Skeletal muscle satellite cell (primary cell): ENCODE measurements around the gene BIRC7.
A peak's percentile ranks its signal among the peaks of the same experiment; 100 is the strongest.
"Not testable (repeated sequence)": the region's sequence is repeated elsewhere in the genome, so short reads cannot be mapped to it uniquely, and the experiment has no call there.

Experiments used
- H3K27me3 ChIP-seq: 2 replicates; pipeline ENCODE4 v1.7.0; 2013; ENCODE audit warnings: low read length; ENCODE audit not compliant: control insufficient read depth, insufficient read depth
- H3K36me3 ChIP-seq: 2 replicates; pipeline ENCODE4 v1.7.0; 2013; ENCODE audit warnings: mild to moderate bottlenecking, control low read depth, low read length; ENCODE audit not compliant: insufficient read depth
- H3K4me1 ChIP-seq: 2 replicates; pipeline ENCODE4 v1.7.0; 2013; ENCODE audit warnings: low read length; ENCODE audit not compliant: control insufficient read depth, insufficient read depth
- H3K4me2 ChIP-seq: 2 replicates; pipeline ENCODE4 v1.7.0; 2013; ENCODE audit warnings: mild to moderate bottlenecking, low read length
- H3K4me3 ChIP-seq: 2 replicates; pipeline ENCODE4 v1.7.0; 2013; ENCODE audit warnings: low read length
- H3K9ac ChIP-seq: 2 replicates; pipeline ENCODE4 v1.7.0; 2013; ENCODE audit warnings: mild to moderate bottlenecking, low read depth, low read length, moderate library complexity
- H3K9me3 ChIP-seq: replicated peaks from 2 replicates; pipeline ENCODE4 v1.7.0; 2013; ENCODE audit warnings: mild to moderate bottlenecking, control low read depth, low read length

Gene BIRC7

DNA sequence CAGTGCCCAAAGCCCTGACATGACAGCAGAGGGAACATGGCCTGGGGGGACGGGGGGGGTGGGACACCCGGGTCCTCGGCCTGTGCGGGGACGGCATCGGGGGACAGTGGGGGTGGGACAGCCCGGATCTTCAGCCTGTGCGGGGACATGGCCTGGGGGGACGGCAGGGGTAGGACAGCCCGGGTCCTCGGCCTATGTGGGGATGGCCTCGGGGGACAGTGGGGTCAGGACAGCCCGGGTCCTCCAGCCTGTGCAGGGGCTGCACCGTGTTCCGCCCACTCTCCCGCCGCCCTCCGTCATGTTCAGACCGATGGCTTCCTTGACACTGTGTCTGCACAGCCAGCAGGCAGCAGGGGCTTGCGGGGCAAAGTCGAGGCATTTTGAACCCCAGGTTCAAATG lies 7.0 kb downstream of the BIRC7 start:
- Histone ChIP-seq H3K4me3 (no peak overlapping the region), H3K9me3 (no peaks in the 10 kb centered on the region), H3K4me1 (peaks cover 4% of the 10 kb centered on the region), H3K36me3 (no peaks in the 10 kb centered on the region), H3K9ac (no peak overlapping the region), H3K27me3 (peaks cover 30% of the 10 kb centered on the region), H3K4me2 (no peak overlapping the region)

DNA sequence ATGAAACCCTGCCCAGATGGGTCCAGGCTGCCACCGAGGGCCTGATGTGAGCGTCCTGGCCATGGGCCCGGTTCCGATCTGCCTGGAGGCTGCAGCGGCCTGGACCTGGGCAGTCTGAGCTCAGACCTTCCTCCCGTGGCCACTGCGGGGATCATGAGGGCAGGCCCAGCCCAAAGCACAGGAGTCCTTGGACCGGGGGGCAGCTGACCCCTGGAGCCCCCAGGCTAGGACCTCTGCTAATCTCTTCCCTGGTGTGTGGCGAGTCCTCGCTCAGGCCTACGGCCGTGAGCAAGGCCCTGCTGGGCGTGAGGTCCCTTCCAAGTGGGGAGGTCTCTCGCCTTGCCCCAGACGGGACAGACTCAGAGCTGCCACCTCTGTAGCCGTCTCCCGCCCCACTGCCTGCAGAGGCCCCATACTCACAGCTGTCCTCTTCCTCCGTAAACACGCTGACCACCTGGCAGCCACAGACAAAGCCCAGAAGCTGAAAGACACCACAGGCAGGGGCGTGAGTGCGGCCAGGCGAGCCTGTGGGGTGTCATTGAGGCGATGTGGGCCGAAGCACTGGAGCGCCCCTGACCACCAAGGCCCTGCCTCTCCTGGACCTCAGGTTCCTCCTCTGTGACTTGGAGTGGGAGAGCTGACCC lies 8.0 kb downstream of the BIRC7 start:
- no peak overlapping the region for H3K4me2 ChIP-seq
- H3K9me3 ChIP-seq: no peaks in the 10 kb centered on the region
- no peak overlapping the region for H3K9ac ChIP-seq
- H3K4me1 ChIP-seq: peaks cover 4% of the 10 kb centered on the region
- peaks cover 30% of the 10 kb centered on the region for H3K27me3 ChIP-seq
- H3K36me3 ChIP-seq: no peaks in the 10 kb centered on the region
- no peak overlapping the region for H3K4me3 ChIP-seq

DNA sequence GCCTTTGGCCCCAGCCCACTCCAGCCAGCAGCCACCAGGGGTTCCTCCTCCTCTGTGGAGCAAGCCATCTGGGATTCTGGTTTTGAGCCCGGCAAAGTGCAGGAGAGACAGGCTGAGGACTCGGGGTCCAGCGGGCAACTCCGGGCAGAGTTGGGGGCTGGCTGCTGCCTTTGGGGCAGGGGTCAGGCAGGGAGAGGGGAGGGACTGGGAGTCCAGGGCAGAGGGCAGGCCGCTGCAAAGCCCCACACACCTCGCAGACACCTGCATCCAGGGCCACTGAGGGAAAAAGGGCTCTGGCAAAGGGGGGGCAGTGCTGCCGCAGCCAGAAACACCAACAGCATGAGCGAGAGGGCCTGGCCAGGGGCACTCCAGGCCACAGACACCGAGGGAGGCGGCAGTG lies 8.8 kb downstream of the BIRC7 start:
- Histone ChIP-seq H3K4me3 (no peak overlapping the region), H3K9ac (no peak overlapping the region), H3K4me1 (peaks cover 4% of the 10 kb centered on the region), H3K9me3 (no peaks in the 10 kb centered on the region), H3K4me2 (no peak overlapping the region), H3K36me3 (no peaks in the 10 kb centered on the region), H3K27me3 (peaks cover 34% of the 10 kb centered on the region)

DNA sequence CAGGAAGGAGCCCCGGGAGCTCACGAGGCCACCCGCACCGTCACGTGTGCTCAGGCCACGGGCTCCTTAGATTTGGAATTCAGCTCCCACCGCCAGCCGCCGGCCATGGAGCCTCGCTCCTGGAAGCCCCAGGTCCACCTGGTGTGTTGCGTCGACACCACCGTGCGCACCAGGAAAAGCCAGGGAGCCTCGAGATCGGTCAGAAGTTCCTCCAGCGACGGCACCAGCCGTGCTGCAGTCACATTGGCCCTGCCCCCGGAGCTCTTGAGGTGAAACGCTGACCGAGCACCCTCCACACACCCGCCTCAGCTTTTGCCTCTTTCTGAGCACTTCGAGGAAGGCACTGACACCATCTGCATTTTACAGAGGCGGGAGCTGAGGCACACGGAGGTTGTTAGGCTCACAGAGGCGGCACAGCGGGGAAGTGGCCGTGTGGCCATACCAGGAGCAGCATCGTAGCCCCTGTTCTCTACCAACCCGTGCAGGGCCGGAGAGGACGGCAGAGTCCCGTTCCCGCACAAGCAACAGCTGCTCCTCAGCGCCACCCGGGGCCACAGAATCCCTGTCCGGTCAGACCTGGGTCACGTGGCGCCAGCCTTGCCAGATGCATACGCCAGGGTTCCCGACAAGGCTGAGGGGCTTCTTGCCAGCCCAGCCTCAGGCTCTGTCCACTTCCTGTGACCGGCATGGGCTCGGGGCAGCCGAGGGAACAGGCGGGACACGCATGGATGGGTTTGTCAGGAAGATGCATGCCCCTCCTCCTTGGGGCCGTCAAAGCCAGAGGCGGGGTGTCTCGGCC lies 11.0 kb downstream of the BIRC7 start:
- Histone ChIP-seq H3K27me3 (peaks cover 36% of the 10 kb centered on the region), H3K36me3 (no peaks in the 10 kb centered on the region), H3K4me1 (peaks cover 4% of the 10 kb centered on the region), H3K9me3 (no peaks in the 10 kb centered on the region), H3K4me3 (no peak overlapping the region), H3K9ac (no peak overlapping the region), H3K4me2 (peak overlapping the region; percentile 2)

DNA sequence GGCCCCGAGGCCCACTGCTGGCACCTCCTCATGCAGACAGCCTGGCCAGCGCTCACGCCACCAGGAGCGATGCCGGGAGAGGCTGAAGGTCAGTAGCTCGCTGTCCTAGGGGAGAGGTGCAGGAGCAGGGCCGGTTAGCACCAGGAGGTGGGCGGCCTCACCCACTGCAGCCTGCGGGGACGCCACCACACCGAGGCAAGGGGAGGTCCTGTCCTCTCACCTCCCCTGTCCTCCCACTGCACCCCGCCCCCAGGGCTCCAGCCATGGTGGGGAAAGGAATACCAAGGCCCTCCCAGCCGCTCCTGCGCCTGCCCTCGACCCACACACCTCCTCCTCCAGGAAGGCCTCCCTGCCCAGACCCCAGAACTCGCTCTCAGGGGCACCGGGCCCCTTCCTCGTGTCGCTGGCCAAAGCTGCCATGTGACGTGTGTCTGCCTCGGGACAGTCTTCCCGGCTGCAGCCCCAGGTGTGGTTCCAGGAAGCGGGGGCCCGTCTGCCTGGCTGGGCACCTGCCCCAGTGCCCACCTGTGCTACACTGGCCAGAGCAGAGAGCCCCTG lies 12.0 kb downstream of the BIRC7 start:
- H3K27me3 ChIP-seq: peaks cover 41% of the 10 kb centered on the region
- H3K36me3 ChIP-seq: no peaks in the 10 kb centered on the region
- H3K9ac ChIP-seq: no peak overlapping the region
- H3K4me1 ChIP-seq: peaks cover 4% of the 10 kb centered on the region
- no peak overlapping the region for H3K4me2 ChIP-seq
- H3K4me3 ChIP-seq: no peak overlapping the region
- H3K9me3 ChIP-seq: no peaks in the 10 kb centered on the region

DNA sequence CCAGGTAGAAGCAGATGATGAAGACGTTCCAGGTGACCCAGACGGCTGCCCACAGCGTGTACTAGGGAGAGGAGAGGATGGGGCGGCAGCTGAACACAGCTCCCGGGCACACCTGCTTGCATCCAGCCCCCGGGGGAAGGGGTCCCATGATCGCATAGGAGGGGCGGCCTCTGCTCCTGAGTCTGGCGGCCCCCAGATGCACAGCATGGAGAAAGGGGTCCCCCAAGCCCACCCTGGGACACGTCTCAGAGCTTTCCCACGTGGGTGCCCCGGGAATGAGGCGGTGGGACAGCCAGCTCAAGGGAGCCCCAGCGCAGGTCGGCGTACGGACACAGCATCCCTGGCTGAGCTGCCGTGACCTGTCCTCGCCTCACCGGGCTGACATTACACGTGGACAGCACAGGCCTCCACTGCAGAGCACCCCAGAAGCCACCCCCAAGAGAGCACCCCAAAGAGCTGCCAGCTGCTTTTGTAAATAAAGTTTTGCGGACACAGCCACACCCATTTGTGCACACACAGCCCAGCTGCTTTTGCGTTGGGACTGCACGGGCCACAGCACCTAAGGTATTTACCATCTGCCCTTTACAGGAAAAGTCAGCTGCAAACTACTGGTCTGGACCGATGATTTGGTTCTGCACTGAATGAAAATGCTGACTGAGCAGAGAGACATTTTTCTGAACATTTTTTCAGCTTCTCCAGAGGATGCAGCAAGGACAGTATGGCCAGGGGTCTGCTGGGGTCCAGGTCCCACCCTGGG lies 13.3 kb downstream of the BIRC7 start:
- Histone ChIP-seq H3K36me3 (no peaks in the 10 kb centered on the region), H3K9ac (no peak overlapping the region), H3K4me2 (no peak overlapping the region), H3K4me3 (no peak overlapping the region), H3K9me3 (no peaks in the 10 kb centered on the region), H3K27me3 (peaks cover 45% of the 10 kb centered on the region), H3K4me1 (peaks cover 4% of the 10 kb centered on the region)

DNA sequence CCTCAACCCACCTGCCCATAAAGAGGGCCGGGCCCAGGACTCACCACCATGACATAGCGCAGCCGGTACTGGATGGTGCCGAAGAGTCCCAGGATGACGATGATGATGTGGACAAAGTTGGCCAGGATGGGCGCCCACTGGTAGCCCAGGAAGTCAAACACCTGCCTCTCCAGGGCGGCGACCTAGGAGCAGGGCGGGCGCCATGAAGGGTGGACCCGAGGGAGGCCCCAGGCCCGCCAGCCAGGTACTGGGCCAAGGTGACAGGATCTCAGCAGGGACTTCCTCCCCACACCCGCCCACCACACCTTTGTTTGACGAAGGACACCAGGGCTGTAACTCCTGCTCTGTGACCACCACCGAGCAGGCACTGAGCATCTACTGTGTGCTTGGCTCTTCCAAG lies 14.2 kb downstream of the BIRC7 start:
- no peak overlapping the region for H3K4me3 ChIP-seq
- no peaks in the 10 kb centered on the region for H3K9me3 ChIP-seq
- no peaks in the 10 kb centered on the region for H3K36me3 ChIP-seq
- H3K27me3 ChIP-seq: peaks cover 47% of the 10 kb centered on the region
- H3K4me1 ChIP-seq: peaks cover 4% of the 10 kb centered on the region
- no peak overlapping the region for H3K4me2 ChIP-seq
- no peak overlapping the region for H3K9ac ChIP-seq

DNA sequence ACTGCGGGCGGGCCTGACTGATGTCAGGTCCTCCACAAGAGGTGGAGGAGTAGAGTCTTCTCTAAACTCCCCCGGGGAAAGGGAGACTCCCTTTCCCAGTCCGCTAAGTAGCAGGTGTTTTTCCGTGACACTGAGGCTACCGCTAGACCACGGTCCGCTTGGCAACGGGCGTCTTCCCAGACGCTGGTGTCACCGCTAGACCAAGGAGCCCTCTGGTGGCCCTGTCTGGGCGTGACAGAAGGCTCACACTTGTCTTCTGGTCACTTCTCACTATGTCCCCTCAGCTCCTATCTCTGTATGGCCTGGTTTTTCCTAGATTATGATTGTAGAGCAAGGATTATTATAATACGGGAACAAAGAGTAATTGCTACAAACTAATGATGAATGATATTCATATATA lies 15.6 kb downstream of the BIRC7 start:
- H3K4me3 ChIP-seq, H3K9me3 ChIP-seq, H3K4me1 ChIP-seq, H3K4me2 ChIP-seq, H3K36me3 ChIP-seq, H3K9ac ChIP-seq: not testable (repeated sequence)
- H3K27me3 ChIP-seq: peaks cover 57% of the 10 kb centered on the region

DNA sequence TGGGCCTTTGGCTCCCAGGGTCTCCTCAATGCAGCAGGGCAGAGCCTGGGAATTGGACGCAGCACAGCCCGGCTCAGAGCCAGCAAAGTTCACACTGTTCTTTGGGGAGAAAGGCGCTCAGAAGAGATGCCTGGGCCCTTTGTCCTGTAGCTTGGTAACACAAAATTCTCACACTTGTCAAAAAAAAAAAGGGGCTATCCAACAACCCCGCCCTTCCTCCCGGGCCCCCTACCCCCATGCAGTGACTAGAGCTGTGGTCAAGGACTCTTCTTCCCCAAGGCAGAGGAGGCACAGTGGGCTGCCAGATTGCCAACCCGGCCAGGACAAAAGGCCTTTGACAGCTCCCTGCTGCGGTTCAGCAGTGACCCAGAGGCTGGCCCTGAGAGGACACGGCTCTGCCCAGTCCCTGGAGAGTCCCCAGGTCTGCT lies 16.6 kb downstream of the BIRC7 start:
- H3K4me2 ChIP-seq: no peak overlapping the region

DNA sequence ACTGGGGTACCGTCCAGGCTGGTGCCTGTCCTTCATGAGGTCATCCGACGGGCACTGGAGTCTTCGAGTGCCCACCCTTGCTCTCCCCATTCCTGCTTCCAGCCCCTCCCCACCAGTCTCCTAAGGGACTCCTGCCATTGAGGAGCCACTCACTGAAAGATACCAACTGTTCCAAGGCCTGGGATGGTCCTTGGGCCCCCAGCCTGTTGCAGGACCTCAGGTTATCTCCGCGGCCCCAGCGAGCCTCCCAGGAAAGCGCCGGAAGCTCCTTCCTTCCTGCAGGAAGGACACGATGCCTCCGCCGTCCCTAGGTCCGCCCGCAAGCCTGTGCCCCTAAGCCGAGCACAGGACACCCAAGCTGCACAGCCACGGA lies 17.3 kb downstream of the BIRC7 start:
- Histone ChIP-seq H3K9ac (no peak overlapping the region), H3K36me3 (no peaks in the 10 kb centered on the region), H3K27me3 (peaks cover 65% of the 10 kb centered on the region), H3K4me3 (no peak overlapping the region), H3K9me3 (no peaks in the 10 kb centered on the region), H3K4me2 (no peak overlapping the region), H3K4me1 (no peaks in the 10 kb centered on the region)

More for the DNA sequence above, 16.6 kb downstream of the BIRC7 start:
- Histone ChIP-seq H3K4me1 (no peaks in the 10 kb centered on the region), H3K4me3 (no peak overlapping the region), H3K9ac (no peak overlapping the region), H3K27me3 (peaks cover 59% of the 10 kb centered on the region), H3K9me3 (no peaks in the 10 kb centered on the region), H3K36me3 (no peaks in the 10 kb centered on the region)

DNA sequence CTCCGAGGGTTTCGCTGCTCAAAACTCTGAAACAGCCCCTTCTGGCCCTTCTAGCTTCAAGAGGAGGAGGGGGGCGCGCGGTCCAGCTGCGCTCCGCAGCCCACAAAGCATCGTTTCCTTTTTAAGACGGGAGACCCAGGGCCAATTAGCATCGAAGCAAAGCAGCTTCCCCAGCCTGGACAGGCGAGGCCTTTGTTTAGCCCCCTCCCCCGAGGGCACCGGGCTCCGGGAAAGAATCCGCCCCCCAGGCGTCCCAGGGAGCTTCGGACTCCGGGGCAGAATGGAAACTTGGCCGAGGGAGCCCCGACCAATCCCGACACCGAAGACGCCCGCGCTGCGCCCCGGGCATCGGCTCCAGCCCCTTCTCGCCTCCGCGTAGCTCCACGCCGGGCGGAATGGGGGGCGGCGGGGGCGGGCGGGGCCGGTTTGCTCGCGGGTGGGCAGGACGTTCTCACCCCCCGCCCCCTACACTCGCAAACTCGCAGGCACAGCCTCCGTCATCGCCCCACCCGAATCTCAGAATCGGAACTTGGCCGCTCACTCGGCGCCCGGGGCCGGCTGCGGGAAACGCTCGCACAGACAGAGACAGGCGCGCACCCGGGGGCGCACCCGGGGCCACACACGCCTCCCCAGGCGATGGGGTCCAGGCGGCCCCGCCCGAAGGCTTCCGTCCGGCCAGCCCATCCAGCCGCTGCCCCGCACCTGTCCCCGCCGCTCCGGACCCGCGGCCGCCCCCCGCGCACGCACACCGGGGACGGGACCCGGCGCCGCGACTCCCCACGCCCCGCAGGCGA lies 17.9 kb downstream of the BIRC7 start:
- no peak overlapping the region for H3K4me3 ChIP-seq
- H3K36me3 ChIP-seq: no peaks in the 10 kb centered on the region
- no peaks in the 10 kb centered on the region for H3K9me3 ChIP-seq
- no peak overlapping the region for H3K9ac ChIP-seq
- H3K4me2 ChIP-seq: no peak overlapping the region
- H3K4me1 ChIP-seq: no peaks in the 10 kb centered on the region
- H3K27me3 ChIP-seq: peaks cover 71% of the 10 kb centered on the region
